GM12878 (cell line): ENCODE results near the gene CPNE5.

Source experiments
- CHD1 ChIP-seq: IDR thresholded peaks from 2 replicates; pipeline ENCODE4 v1.6.1; 2012; ENCODE audit warnings: low read depth, low read length, improper control_type of control experiment
- GABPA ChIP-seq: IDR thresholded peaks from 2 replicates; pipeline ENCODE4 v1.6.1; 2014; ENCODE audit warnings: antibody characterized with exemption, low read depth, mild to moderate bottlenecking, inconsistent platforms
- KDM1A ChIP-seq: fragments of 200-600 bp; sonication (generic); IDR thresholded peaks from 2 replicates; pipeline ENCODE4 v1.6.1; 2016; ENCODE audit warnings: borderline replicate concordance
- MEF2A ChIP-seq: IDR thresholded peaks from 2 replicates; pipeline ENCODE4 v1.6.1; 2011; ENCODE audit warnings: low read depth, mild to moderate bottlenecking, low read length, moderate library complexity; ENCODE audit not compliant: insufficient read depth
- NFYB ChIP-seq: IDR thresholded peaks from 2 replicates; pipeline ENCODE4 v1.6.1; 2011; ENCODE audit warnings: low read depth, mild to moderate bottlenecking, low read length, improper control_type of control experiment, moderate library complexity; ENCODE audit not compliant: insufficient read depth
- POLR2A ChIP-seq: IDR thresholded peaks from 2 replicates; pipeline ENCODE4 v1.6.1; 2011; ENCODE audit warnings: low read depth, mild to moderate bottlenecking, low read length
- RAD21 ChIP-seq: IDR thresholded peaks from 2 replicates; pipeline ENCODE4 v1.6.1; 2011; ENCODE audit warnings: mild to moderate bottlenecking, low read depth, low read length, moderate library complexity; ENCODE audit not compliant: insufficient read depth
- SREBF1 ChIP-seq: IDR thresholded peaks from 2 replicates; pipeline ENCODE4 v1.6.1; 2012; ENCODE audit warnings: mild to moderate bottlenecking, low read length
- TARDBP ChIP-seq: IDR thresholded peaks from 2 replicates; pipeline ENCODE4 v1.6.1; 2016; ENCODE audit warnings: borderline replicate concordance
- TF ChIP-seq, protein P1 (sequence below), 3 experiments: IDR thresholded peaks in 2 of 3; conservative IDR thresholded peaks in 1 of 3; 2 replicates each; pipeline ENCODE4 v1.5.1; 2011; ENCODE audit warnings: low read depth in 3 of 3, low read length in 3 of 3, mild to moderate bottlenecking in 3 of 3, control low read depth in 2 of 3, moderate library complexity in 2 of 3, inconsistent platforms in 1 of 3, mixed read lengths in 1 of 3; ENCODE audit not compliant: control insufficient read depth in 2 of 3, insufficient read depth in 1 of 3; ENCODE audit errors: extremely low read depth in 1 of 3
- TF ChIP-seq, protein P2 (sequence below): fragments of 450-650 bp; formaldehyde crosslinking; IDR thresholded peaks from 2 replicates; pipeline ENCODE4 v1.4.0; 2020; ENCODE audit warnings: mild to moderate bottlenecking, moderate library complexity
- TF ChIP-seq, protein P3 (sequence below): IDR thresholded peaks from 2 replicates; pipeline ENCODE4 v1.6.1; 2011; ENCODE audit warnings: borderline replicate concordance, low read depth, mild to moderate bottlenecking, moderate library complexity, low read length; ENCODE audit not compliant: insufficient read depth, poor library complexity, severe bottlenecking
- TF ChIP-seq, protein P4 (sequence below): IDR thresholded peaks from 2 replicates; pipeline ENCODE4 v1.6.1; 2012; ENCODE audit warnings: low read depth, low read length, improper control_type of control experiment
- TF ChIP-seq, protein P5 (sequence below): IDR thresholded peaks from 2 replicates; pipeline ENCODE4 v1.6.1; 2012; ENCODE audit warnings: low read depth, low read length, improper control_type of control experiment

DNA sequence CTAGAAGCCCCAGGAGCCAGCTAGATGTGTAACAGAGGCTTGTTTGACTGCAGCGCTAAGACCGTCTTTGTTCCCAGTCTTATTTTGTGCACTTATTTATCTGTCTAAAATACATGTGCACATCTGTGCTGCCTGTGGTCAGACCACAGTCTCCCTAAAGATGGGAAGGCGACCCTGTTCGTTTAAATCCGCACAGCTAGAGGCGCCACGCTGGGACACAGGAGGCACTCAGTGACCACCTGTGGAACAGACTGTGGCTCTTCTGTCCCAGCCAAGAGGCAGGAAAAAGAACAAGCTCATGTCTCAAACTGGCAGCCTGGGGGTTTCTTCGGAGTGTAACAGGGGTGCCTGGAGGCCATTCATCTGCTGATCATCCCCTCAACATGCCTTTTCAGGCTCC lies 66.8 kb downstream of the CPNE5 start:
- TF ChIP-seq, protein P1, sequence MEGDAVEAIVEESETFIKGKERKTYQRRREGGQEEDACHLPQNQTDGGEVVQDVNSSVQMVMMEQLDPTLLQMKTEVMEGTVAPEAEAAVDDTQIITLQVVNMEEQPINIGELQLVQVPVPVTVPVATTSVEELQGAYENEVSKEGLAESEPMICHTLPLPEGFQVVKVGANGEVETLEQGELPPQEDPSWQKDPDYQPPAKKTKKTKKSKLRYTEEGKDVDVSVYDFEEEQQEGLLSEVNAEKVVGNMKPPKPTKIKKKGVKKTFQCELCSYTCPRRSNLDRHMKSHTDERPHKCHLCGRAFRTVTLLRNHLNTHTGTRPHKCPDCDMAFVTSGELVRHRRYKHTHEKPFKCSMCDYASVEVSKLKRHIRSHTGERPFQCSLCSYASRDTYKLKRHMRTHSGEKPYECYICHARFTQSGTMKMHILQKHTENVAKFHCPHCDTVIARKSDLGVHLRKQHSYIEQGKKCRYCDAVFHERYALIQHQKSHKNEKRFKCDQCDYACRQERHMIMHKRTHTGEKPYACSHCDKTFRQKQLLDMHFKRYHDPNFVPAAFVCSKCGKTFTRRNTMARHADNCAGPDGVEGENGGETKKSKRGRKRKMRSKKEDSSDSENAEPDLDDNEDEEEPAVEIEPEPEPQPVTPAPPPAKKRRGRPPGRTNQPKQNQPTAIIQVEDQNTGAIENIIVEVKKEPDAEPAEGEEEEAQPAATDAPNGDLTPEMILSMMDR (IDR thresholded peaks at IDR 0.05 in 2 of 3, conservative IDR thresholded peaks at IDR 0.05 in 1 of 3; ENCODE audit: control insufficient read depth in 2 of 3, extremely low read depth in 1 of 3, insufficient read depth in 1 of 3, low read depth in 3 of 3, low read length in 3 of 3) = no peak
- TF ChIP-seq SREBF1 (no peak), NFYB (no peak), CHD1 (no peak), POLR2A (no peak), GABPA (no peak), KDM1A (no peak), TARDBP (no peak), MEF2A (no peak), RAD21 (no peak)
- TF ChIP-seq, protein P2, sequence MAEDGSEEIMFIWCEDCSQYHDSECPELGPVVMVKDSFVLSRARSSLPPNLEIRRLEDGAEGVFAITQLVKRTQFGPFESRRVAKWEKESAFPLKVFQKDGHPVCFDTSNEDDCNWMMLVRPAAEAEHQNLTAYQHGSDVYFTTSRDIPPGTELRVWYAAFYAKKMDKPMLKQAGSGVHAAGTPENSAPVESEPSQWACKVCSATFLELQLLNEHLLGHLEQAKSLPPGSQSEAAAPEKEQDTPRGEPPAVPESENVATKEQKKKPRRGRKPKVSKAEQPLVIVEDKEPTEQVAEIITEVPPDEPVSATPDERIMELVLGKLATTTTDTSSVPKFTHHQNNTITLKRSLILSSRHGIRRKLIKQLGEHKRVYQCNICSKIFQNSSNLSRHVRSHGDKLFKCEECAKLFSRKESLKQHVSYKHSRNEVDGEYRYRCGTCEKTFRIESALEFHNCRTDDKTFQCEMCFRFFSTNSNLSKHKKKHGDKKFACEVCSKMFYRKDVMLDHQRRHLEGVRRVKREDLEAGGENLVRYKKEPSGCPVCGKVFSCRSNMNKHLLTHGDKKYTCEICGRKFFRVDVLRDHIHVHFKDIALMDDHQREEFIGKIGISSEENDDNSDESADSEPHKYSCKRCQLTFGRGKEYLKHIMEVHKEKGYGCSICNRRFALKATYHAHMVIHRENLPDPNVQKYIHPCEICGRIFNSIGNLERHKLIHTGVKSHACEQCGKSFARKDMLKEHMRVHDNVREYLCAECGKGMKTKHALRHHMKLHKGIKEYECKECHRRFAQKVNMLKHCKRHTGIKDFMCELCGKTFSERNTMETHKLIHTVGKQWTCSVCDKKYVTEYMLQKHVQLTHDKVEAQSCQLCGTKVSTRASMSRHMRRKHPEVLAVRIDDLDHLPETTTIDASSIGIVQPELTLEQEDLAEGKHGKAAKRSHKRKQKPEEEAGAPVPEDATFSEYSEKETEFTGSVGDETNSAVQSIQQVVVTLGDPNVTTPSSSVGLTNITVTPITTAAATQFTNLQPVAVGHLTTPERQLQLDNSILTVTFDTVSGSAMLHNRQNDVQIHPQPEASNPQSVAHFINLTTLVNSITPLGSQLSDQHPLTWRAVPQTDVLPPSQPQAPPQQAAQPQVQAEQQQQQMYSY = no peak
- TF ChIP-seq, protein P3, sequence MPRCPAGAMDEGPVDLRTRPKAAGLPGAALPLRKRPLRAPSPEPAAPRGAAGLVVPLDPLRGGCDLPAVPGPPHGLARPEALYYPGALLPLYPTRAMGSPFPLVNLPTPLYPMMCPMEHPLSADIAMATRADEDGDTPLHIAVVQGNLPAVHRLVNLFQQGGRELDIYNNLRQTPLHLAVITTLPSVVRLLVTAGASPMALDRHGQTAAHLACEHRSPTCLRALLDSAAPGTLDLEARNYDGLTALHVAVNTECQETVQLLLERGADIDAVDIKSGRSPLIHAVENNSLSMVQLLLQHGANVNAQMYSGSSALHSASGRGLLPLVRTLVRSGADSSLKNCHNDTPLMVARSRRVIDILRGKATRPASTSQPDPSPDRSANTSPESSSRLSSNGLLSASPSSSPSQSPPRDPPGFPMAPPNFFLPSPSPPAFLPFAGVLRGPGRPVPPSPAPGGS = no peak
- TF ChIP-seq, protein P4, sequence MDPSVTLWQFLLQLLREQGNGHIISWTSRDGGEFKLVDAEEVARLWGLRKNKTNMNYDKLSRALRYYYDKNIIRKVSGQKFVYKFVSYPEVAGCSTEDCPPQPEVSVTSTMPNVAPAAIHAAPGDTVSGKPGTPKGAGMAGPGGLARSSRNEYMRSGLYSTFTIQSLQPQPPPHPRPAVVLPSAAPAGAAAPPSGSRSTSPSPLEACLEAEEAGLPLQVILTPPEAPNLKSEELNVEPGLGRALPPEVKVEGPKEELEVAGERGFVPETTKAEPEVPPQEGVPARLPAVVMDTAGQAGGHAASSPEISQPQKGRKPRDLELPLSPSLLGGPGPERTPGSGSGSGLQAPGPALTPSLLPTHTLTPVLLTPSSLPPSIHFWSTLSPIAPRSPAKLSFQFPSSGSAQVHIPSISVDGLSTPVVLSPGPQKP = no peak
- TF ChIP-seq, protein P5, sequence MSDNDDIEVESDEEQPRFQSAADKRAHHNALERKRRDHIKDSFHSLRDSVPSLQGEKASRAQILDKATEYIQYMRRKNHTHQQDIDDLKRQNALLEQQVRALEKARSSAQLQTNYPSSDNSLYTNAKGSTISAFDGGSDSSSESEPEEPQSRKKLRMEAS = no peak
